Transverse colon (tissue), 3 donors: ENCODE measurements around the gene ZBTB48.

ENCODE experiments used
- POLR2A ChIP-seq: fragments of 450-650 bp; IDR thresholded peaks from one replicate; pipeline ENCODE4 v1.6.1; 2016; ENCODE audit warnings: antibody characterized with exemption, mild to moderate bottlenecking, moderate library complexity
- TF ChIP-seq, protein P1 (sequence below), 5 experiments: fragments of 200-600 bp in 3 of 5; fragments of 450-650 bp in 2 of 5; sonication (generic) in 3 of 5; IDR thresholded peaks; 1 replicate in 2 of 5; 2 replicates in 3 of 5; pipeline ENCODE4 v1.5.1; 2016 to 2017; ENCODE audit warnings: antibody characterized with exemption in 5 of 5, inconsistent platforms in 3 of 5, mild to moderate bottlenecking in 2 of 5, moderate library complexity in 1 of 5

DNA sequence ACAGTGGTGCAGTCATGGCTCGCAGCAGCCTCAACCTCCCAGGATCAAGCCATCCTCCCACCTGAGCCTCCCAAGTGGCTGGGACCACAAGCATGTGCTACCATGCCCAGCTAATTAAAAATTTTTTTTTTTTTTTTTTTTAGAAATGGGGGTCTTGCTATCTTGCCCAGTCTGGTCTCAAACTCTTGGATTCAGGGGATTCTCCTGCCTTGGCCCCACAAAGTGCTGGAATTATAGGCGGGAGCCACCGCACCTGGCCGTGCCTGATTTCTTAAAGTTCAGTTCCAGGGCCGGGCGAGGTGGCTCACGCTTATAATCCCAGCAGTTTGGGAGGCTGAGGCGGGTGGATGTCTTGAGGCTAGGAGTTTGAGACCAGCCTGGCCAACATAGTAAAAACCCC lies 51.3 kb downstream of the ZBTB48 start:
- TF ChIP-seq, protein P1, sequence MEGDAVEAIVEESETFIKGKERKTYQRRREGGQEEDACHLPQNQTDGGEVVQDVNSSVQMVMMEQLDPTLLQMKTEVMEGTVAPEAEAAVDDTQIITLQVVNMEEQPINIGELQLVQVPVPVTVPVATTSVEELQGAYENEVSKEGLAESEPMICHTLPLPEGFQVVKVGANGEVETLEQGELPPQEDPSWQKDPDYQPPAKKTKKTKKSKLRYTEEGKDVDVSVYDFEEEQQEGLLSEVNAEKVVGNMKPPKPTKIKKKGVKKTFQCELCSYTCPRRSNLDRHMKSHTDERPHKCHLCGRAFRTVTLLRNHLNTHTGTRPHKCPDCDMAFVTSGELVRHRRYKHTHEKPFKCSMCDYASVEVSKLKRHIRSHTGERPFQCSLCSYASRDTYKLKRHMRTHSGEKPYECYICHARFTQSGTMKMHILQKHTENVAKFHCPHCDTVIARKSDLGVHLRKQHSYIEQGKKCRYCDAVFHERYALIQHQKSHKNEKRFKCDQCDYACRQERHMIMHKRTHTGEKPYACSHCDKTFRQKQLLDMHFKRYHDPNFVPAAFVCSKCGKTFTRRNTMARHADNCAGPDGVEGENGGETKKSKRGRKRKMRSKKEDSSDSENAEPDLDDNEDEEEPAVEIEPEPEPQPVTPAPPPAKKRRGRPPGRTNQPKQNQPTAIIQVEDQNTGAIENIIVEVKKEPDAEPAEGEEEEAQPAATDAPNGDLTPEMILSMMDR (IDR thresholded peaks at IDR 0.05), result no peak
- TF ChIP-seq POLR2A, result no peak
